Activated naive CD4-positive, alpha-beta T cell (primary cell): ENCODE data around the gene IGSF21.
"Not testable (repeated sequence)": the region's sequence is repeated elsewhere in the genome, so short reads cannot be mapped to it uniquely, and the experiment has no call there.

ENCODE experiments used
- DNase-seq, 4 experiments: peaks; one replicate each; lab custom pipeline; 2025; lab: John Stamatoyannopoulos, UW

The IGSF21 gene

GRCh38 chr1:18398791-18399530, 291.4 kb downstream of the IGSF21 start:
- no peak for DNase-seq

GRCh38 chr1:18400347-18401102, 292.9 kb downstream of the IGSF21 start:
- DNase-seq: no peak

GRCh38 chr1:18401921-18402320, 294.3 kb downstream of the IGSF21 start:
- no peak for DNase-seq

- no peak for DNase-seq
Measured at GRCh38 chr1:18404460-18404859, 296.9 kb downstream of the IGSF21 start.

GRCh38 chr1:18407166-18408045, 299.8 kb downstream of the IGSF21 start:
- no peak for DNase-seq

GRCh38 chr1:18408656-18409370, 301.2 kb downstream of the IGSF21 start:
- DNase-seq: no peak

GRCh38 chr1:18409609-18410237, 302.1 kb downstream of the IGSF21 start:
- no peak for DNase-seq

- no peak for DNase-seq
Measured at GRCh38 chr1:18410407-18410806, 302.8 kb downstream of the IGSF21 start.

GRCh38 chr1:18411321-18411720, 303.7 kb downstream of the IGSF21 start:
- DNase-seq: no peak

GRCh38 chr1:18411820-18412641, 304.4 kb downstream of the IGSF21 start:
- DNase-seq: no peak

GRCh38 chr1:18412882-18413353, 305.3 kb downstream of the IGSF21 start:
- DNase-seq: no peak

GRCh38 chr1:18413541-18414305, 306.1 kb downstream of the IGSF21 start:
- DNase-seq: no peak

GRCh38 chr1:18414321-18414720, 306.7 kb downstream of the IGSF21 start:
- DNase-seq: no peak

GRCh38 chr1:18414872-18415447, 307.4 kb downstream of the IGSF21 start:
- no peak for DNase-seq

GRCh38 chr1:18415448-18416027, 307.9 kb downstream of the IGSF21 start:
- DNase-seq: no peak

- DNase-seq: not testable (repeated sequence)
Measured at GRCh38 chr1:18416126-18416525, 308.5 kb downstream of the IGSF21 start.

GRCh38 chr1:18417316-18418269, 310.0 kb downstream of the IGSF21 start:
- DNase-seq: no peak
